B cell (primary cell): ENCODE data around the gene NECAP2. TPM values are rescaled to one million over a fixed set of nuclear protein-coding genes. Genes with fewer than 3 reads are reported as not detected.

Source experiments
- ATAC-seq: fragments of 200-7000 bp; cut with Tn5 transposase; one replicate; pipeline ENCODE4 v1.10.0; 2021; ENCODE audit warnings: low read depth, mild to moderate bottlenecking, moderate number of reproducible peaks, moderate library complexity
- CTCF ChIA-PET: fragments of 350-600 bp; sonication (Branson Sonifier 250); formaldehyde crosslinking; loops from one replicate; lab custom pipeline; 2021; ENCODE audit warnings: antibody characterized with exemption, inconsistent platforms; lab: Charles Lee
- POLR2A ChIA-PET: fragments of 350-600 bp; sonication (Branson Sonifier 250); formaldehyde crosslinking; loops from one replicate; lab custom pipeline; 2021; ENCODE audit warnings: antibody characterized with exemption; lab: Charles Lee
- DNase-seq: peaks from one replicate; pipeline ENCODE4 v3.0.0; 2013
- H2AFZ ChIP-seq: 2 replicates; pipeline ENCODE4 v1.6.1; 2012; ENCODE audit warnings: mild to moderate bottlenecking, low read depth, low read length; ENCODE audit not compliant: insufficient read depth, poor library complexity, severe bottlenecking
- H3K27ac ChIP-seq, 2 donors: 1 replicate in 1 of 2; 2 replicates in 1 of 2; pipeline ENCODE4 v1.5.1; 2012 to 2013; ENCODE audit warnings: low read length in 2 of 2, mild to moderate bottlenecking in 2 of 2, moderate library complexity in 1 of 2
- H3K27me3 ChIP-seq, 4 experiments: fragments of 200-600 bp in 1 of 4; sonication (generic) in 1 of 4; replicated peaks in 1 of 4; 1 replicate in 2 of 4; 2 replicates in 2 of 4; pipeline versions ENCODE4 v1.6.1 to v1.7.0; 2013 to 2016; ENCODE audit warnings: low read length in 3 of 4, mild to moderate bottlenecking in 2 of 4, mixed read lengths in 1 of 4, moderate library complexity in 1 of 4; ENCODE audit not compliant: insufficient read depth in 4 of 4, control insufficient read depth in 3 of 4; ENCODE audit errors: control extremely low read depth in 1 of 4
- H3K36me3 ChIP-seq, 2 experiments: replicated peaks in 1 of 2; 1 replicate in 1 of 2; 2 replicates in 1 of 2; pipeline versions ENCODE4 v1.6.1 to v1.7.1; 2013; ENCODE audit warnings: low read length in 1 of 2; ENCODE audit not compliant: insufficient read depth in 2 of 2, control insufficient read depth in 1 of 2; ENCODE audit errors: control extremely low read depth in 1 of 2, extremely low read depth in 1 of 2
- H3K4me1 ChIP-seq, 2 donors: fragments of 200-600 bp in 1 of 2; sonication (generic) in 1 of 2; 1 replicate in 1 of 2; 2 replicates in 1 of 2; pipeline versions ENCODE4 v1.5.1 to v1.6.1; 2013 to 2017; ENCODE audit warnings: low read length in 2 of 2; ENCODE audit not compliant: control insufficient read depth in 2 of 2, insufficient read depth in 2 of 2
- H3K4me2 ChIP-seq: replicated peaks from 2 replicates; pipeline ENCODE3; 2012; ENCODE audit warnings: mild to moderate bottlenecking, low read depth, low read length; ENCODE audit not compliant: poor library complexity, severe bottlenecking
- H3K4me3 ChIP-seq, 5 experiments: fragments of 200-600 bp in 1 of 5; sonication (generic) in 1 of 5; 1 replicate in 3 of 5; 2 replicates in 2 of 5; pipeline versions ENCODE4 v1.5.1 to v1.7.0; 2011 to 2016; ENCODE audit warnings: low read length in 4 of 5, mild to moderate bottlenecking in 4 of 5, low read depth in 2 of 5, control low read depth in 1 of 5, moderate library complexity in 1 of 5; ENCODE audit not compliant: insufficient read depth in 1 of 5; ENCODE audit errors: control extremely low read depth in 1 of 5, extremely low read depth in 1 of 5
- H3K79me2 ChIP-seq: fragments of 200-600 bp; sonication (generic); one replicate; pipeline ENCODE4 v1.6.0; 2016; ENCODE audit warnings: low read length; ENCODE audit not compliant: control insufficient read depth, insufficient read depth
- H3K9ac ChIP-seq: fragments of 200-600 bp; sonication (generic); 2 replicates; pipeline ENCODE4 v1.6.1; 2017; ENCODE audit warnings: mild to moderate bottlenecking, low read length, moderate library complexity
- H3K9me3 ChIP-seq, 3 donors: one replicate each; pipeline versions ENCODE4 v1.6.1 to v1.7.1; 2013; ENCODE audit warnings: low read length in 2 of 3; ENCODE audit not compliant: control insufficient read depth in 2 of 3, insufficient read depth in 1 of 3; ENCODE audit errors: control extremely low read depth in 1 of 3
- H4K20me1 ChIP-seq: 2 replicates; pipeline ENCODE4 v1.6.0; 2012; ENCODE audit warnings: mild to moderate bottlenecking, low read length; ENCODE audit not compliant: insufficient read depth, control insufficient read depth, poor library complexity, severe bottlenecking
- H3K27ac Mint-ChIP-seq: one replicate; pipeline ENCODE4 v1.8.0; 2021; ENCODE audit warnings: mixed read lengths
- H3K27me3 Mint-ChIP-seq: one replicate; pipeline ENCODE4 v1.8.0; 2021; ENCODE audit warnings: mixed read lengths
- H3K4me1 Mint-ChIP-seq: one replicate; pipeline ENCODE4 v1.8.0; 2021; ENCODE audit warnings: mixed read lengths
- H3K4me3 Mint-ChIP-seq: one replicate; pipeline ENCODE4 v1.8.0; 2021; ENCODE audit warnings: mixed read lengths
- H3K9me3 Mint-ChIP-seq: one replicate; pipeline ENCODE4 v1.8.0; 2022; ENCODE audit warnings: mixed read lengths; ENCODE audit not compliant: insufficient read depth
- CTCF ChIP-seq: fragments of 200-600 bp; IDR thresholded peaks from one replicate; pipeline ENCODE4 v1.8.0; 2022; ENCODE audit warnings: antibody characterized with exemption, mild to moderate bottlenecking
- EZH2 ChIP-seq: IDR thresholded peaks from 2 replicates; pipeline ENCODE4 v1.6.1; 2012; ENCODE audit warnings: borderline replicate concordance, low read depth, mild to moderate bottlenecking, moderate library complexity, low read length; ENCODE audit not compliant: insufficient read depth, poor library complexity, severe bottlenecking
- WGBS: methylation state at CpG from one replicate; pipeline ENCODE4 v1.1.5; 2013; ENCODE audit warnings: missing lambda C conversion rate; ENCODE audit not compliant: insufficient coverage; 5-methylcytosine and 5-hydroxymethylcytosine counted together
- intact Hi-C: fragments of 100-400 bp; cut with micrococcal nuclease; formaldehyde crosslinking; loops from one replicate; pipeline ENCODE4 v1.10.0; 2022
- polyA plus RNA-seq: library from polyadenylated mRNA; depleted of rRNA; stranded (reverse); fragments of >200 nt; gene quantifications from 2 replicates; pipeline ENCODE4 v1.2.3, GENCODE V29; 2012
- total RNA-seq, 2 donors: library from RNA; stranded (reverse); fragments of 120-200 nt in 1 of 2; gene quantifications; 1 replicate in 1 of 2; 2 replicates in 1 of 2; pipeline versions ENCODE4 v1.2.3 to v1.2.4, GENCODE V29; 2013 to 2022

NECAP2 gene
- total and polyA plus RNA-seq, 2 donors (not counting 1 experiment from before 2014, with no cell fraction given): 77.3 to 81.5 TPM

DNA sequence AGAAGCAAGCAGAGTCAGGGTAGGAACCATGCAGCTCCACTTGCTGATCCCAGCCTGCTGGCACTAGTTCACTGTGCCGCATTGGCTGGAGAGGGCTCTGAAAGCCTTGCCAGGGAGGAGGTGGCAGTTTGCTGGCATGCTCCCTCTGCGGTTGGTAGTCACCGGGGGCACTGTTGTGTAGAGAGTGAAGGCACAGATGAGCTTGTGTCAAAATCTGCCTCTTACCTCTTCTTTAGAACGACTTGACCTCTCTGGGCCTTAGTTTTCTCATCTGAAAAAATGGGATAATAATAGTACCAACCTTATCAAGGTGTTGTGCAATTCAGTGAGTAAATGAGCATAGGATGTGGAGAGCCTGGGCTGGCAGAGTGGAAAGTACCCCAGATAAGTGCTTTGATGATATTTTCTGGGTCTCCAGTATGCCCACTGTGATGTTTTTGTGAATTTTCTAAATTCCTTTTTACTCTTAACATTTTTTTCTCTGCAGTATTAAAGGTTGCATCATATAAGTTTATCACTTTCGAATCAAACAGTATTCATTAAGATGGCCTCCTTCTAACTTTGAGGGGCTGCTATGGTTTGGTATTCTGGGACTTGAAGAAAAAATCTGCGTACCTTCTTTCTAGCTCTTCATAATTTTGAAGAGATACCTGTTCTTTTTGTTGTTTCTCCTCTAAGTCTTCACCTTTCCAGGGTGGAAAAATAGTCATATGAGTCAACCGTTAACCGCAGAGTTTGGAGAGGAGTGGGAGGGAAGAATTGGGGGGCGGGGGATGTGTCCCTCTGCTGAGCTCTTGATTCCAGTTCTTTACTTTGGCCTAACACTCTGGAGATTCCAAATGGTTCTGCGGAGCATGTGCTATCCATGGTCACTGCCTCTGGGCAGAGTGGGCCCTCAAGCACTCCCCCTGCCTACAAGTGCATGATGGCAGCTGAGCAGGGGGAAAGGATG is 46.7 kb upstream of the NECAP2 start:
- Histone ChIP-seq H3K36me3 (peaks cover 2 to 68% of the 10 kb centered on the region in 2 experiments), H4K20me1 (peaks cover 81% of the 10 kb centered on the region), H3K4me1 (peaks cover 15 to 23% of the 10 kb centered on the region in 2 donors), H3K4me3 (no peak overlapping the region), H3K9me3 (no peaks in the 10 kb centered on the region), H3K4me2 (no peak overlapping the region), H3K9ac (no peak overlapping the region), H3K79me2 (peaks cover 54% of the 10 kb centered on the region), H2AFZ (no peak overlapping the region), H3K27ac (no peak overlapping the region), H3K27me3 (no peaks in the 10 kb centered on the region)
- no peaks in the 10 kb centered on the region for H3K27me3 Mint-ChIP-seq
- ATAC-seq: no peak
- no peak overlapping the region for H3K27ac Mint-ChIP-seq
- 90% methylated on average over 6 of the region's 10 CpGs for WGBS
- no peaks in the 10 kb centered on the region for H3K9me3 Mint-ChIP-seq
- no peak for DNase-seq
- ChIA-PET CTCF (no interaction called here), POLR2A (interaction anchor here (0.6 kb wide), 1 partner anchor 12 kb away, joined by 3 read pairs; no protein-coding TSS in a partner anchor)
- intact Hi-C loops: no loop called here
- TF ChIP-seq CTCF (no peak), EZH2 (no peak)
- H3K4me1 Mint-ChIP-seq: peaks cover 36% of the 10 kb centered on the region
- H3K4me3 Mint-ChIP-seq: no peak overlapping the region

DNA sequence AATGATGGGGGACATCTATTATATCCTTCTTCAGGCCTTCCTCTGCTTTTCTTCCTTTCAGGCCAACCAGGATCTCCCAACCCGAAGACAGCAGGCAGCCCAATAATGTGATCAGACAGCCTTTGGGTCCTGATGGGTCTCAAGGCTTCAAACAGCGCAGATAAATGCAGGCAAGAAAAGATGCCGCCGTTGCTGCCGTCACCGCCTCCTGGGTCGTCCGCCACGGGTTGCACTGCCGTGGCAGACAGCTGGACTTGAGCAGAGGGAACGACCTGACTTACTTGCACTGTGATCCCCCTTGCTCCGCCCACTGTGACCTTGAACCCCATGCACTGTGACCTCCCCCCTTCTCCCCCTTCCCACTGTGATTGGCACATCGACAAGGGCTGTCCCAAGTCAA is 45.5 kb upstream of the NECAP2 start:
- DNase-seq (no peak), ATAC-seq (no peak)
- ChIA-PET POLR2A (no interaction called here), CTCF (no interaction called here)
- H4K20me1 ChIP-seq: peaks cover 74% of the 10 kb centered on the region
- Mint-ChIP-seq H3K27ac (no peak overlapping the region), H3K27me3 (no peaks in the 10 kb centered on the region), H3K4me3 (no peak overlapping the region), H3K9me3 (no peaks in the 10 kb centered on the region), H3K4me1 (peaks cover 28% of the 10 kb centered on the region)
- H3K9me3 ChIP-seq: no peaks in the 10 kb centered on the region
- H3K27ac ChIP-seq: no peak overlapping the region
- no peak overlapping the region for H3K4me3 ChIP-seq
- H3K9ac ChIP-seq: no peak overlapping the region
- TF ChIP-seq CTCF (no peak), EZH2 (no peak)
- no peak overlapping the region for H2AFZ ChIP-seq
- H3K4me1 ChIP-seq: peaks cover 11 to 17% of the 10 kb centered on the region in 2 donors
- H3K4me2 ChIP-seq: no peak overlapping the region
- H3K36me3 ChIP-seq: peaks cover 2 to 69% of the 10 kb centered on the region in 2 experiments
- intact Hi-C loops: no loop called here
- 99% methylated on average over 10 of the region's 13 CpGs for WGBS
- H3K79me2 ChIP-seq: peaks cover 44% of the 10 kb centered on the region
- H3K27me3 ChIP-seq: no peaks in the 10 kb centered on the region
